Thymus (tissue), 11 donors: ENCODE measurements around the gene CRKL. TPM values are rescaled to one million over a fixed set of nuclear protein-coding genes. Genes with fewer than 3 reads are reported as not detected.
"Not testable (repeated sequence)": the region's sequence is repeated elsewhere in the genome, so short reads cannot be mapped to it uniquely, and the experiment has no call there.

Experiments
- DNase-seq, 9 donors: peaks; one replicate each; pipeline ENCODE4 v3.0.0-alpha.2; 2013; ENCODE audit warnings: low spot score in 9 of 9, low read depth in 6 of 9, missing footprints in 1 of 9
- H3K27ac ChIP-seq, 2 donors: one replicate each; pipeline ENCODE4 v1.5.1; 2013; ENCODE audit warnings: control low read depth in 1 of 2, low read depth in 1 of 2, low read length in 1 of 2, mild to moderate bottlenecking in 1 of 2, moderate library complexity in 1 of 2
- H3K27me3 ChIP-seq, 2 donors: one replicate each; pipeline ENCODE4 v1.5.1; 2013; ENCODE audit warnings: low read length in 1 of 2; ENCODE audit not compliant: control insufficient read depth in 2 of 2, insufficient read depth in 1 of 2
- H3K36me3 ChIP-seq, 2 donors: one replicate each; pipeline ENCODE4 v1.5.1; 2013; ENCODE audit warnings: low read length in 1 of 2, mild to moderate bottlenecking in 1 of 2, moderate library complexity in 1 of 2; ENCODE audit not compliant: control insufficient read depth in 2 of 2, insufficient read depth in 2 of 2
- H3K4me1 ChIP-seq, 2 donors: one replicate each; pipeline ENCODE4 v1.5.1; 2013; ENCODE audit warnings: low read length in 2 of 2; ENCODE audit not compliant: control insufficient read depth in 2 of 2, insufficient read depth in 2 of 2
- H3K4me3 ChIP-seq, 2 donors: one replicate each; pipeline ENCODE4 v1.5.1; 2013; ENCODE audit warnings: low read length in 2 of 2, control low read depth in 1 of 2, mild to moderate bottlenecking in 1 of 2
- H3K9me3 ChIP-seq, 2 donors: one replicate each; pipeline ENCODE4 v1.5.1; 2013; ENCODE audit warnings: low read length in 1 of 2, mild to moderate bottlenecking in 1 of 2; ENCODE audit not compliant: control insufficient read depth in 2 of 2, insufficient read depth in 1 of 2
- WGBS: extraction: QIAGEN DNeasy Blood & Tissue Kit; methylation state at CpG from one replicate; pipeline ENCODE4 v1.1.7; 2013; 5-methylcytosine and 5-hydroxymethylcytosine counted together
- polyA plus RNA-seq: library from polyadenylated mRNA; stranded (reverse); fragments of 200-250 nt; gene quantifications from one replicate; pipeline ENCODE4 v1.2.3, GENCODE V29; 2013
- total RNA-seq: library from RNA; stranded (reverse); fragments of 120-200 nt; gene quantifications from one replicate; pipeline ENCODE4 v1.2.4, GENCODE V29; 2013
- donor health status: healthy.

Gene CRKL
- total and polyA plus RNA-seq, 2 donors, result 21.9 to 30.7 TPM

DNA sequence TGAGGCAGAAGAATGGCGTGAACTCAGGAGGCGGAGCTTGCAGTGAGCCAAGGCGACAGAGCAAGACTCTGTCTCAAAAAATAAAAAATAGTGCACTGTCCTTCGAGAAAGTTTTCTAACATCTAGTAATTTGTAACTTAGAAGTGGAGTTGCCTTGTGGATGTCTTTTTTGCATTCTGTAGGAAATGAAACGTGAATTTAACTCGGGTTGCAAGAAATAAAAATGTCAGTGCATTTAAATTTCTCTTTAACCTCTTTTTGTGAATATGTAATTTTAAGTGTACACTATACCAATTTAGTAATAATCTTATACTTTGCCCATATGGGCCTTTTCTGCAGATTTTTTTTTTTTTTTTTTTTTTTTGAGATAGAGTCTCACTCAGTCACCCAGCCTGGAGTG, 26.2 kb upstream of the CRKL start:
- peaks cover 24 to 26% of the 10 kb centered on the region in 2 donors for H3K36me3 ChIP-seq
- DNase-seq, result no peak
- H3K4me3 ChIP-seq, result no peak overlapping the region
- WGBS, result 98% methylated on average over 6 of the region's 6 CpGs
- no peaks in the 10 kb centered on the region for H3K4me1 ChIP-seq
- H3K27me3 ChIP-seq, result no peaks in the 10 kb centered on the region
- H3K27ac ChIP-seq, result no peak overlapping the region
- H3K9me3 ChIP-seq, result no peaks in the 10 kb centered on the region

DNA sequence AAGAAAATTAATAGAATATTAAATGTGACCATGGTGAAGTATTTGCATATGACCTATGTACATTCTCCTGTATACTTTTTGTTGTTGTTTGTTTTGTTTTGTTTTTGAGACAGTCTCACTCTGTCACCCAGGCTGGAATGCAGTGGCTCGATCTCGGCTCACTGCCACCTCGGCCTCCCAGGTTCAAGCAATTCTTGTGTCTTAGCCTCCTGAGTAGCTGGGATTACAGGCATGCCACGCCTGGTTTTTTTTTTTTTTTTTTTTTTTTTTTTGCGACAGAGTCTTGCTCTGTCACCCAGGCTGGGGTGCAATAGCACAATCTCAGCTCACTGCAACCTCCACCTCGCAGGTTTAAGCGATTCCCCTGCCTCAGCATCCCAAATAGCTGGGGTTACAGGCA, 19.5 kb upstream of the CRKL start:
- not testable (repeated sequence) for DNase-seq, H3K36me3 ChIP-seq, H3K4me1 ChIP-seq, H3K27ac ChIP-seq, H3K4me3 ChIP-seq, H3K9me3 ChIP-seq, H3K27me3 ChIP-seq
- WGBS, result 97% methylated on average over 7 of the region's 7 CpGs

DNA sequence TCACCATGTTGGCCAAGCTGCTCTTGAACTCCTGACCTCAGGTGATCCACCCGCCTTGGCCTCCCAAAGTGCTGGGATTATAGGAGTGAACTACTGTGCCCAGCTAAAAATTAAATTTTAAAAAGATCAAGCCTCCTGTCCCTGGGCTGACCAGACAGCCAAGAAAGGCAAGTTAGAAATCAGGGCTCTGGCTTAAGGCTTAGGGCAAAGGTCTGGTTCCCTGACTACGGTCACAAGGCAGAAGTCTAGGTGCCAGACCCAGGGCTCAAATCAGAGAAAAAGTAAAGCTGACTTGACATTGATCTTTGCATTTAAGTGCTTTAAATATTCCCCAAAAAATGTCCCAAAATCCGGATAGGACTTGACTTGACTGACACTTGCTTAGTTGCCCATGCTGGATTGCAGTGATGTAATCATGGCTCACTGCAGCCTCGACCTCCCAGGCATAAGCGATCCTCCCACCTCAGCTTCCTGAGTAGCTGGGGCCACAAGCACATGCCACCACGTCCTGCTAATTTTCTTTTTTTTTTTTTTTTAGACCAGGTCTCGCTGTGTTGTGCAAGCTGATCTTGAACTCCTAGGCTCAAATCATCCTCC, 17.3 kb upstream of the CRKL start:
- no peak overlapping the region for H3K4me3 ChIP-seq
- H3K4me1 ChIP-seq, result no peaks in the 10 kb centered on the region
- DNase-seq, result no peak
- 71% methylated on average over 7 of the region's 7 CpGs for WGBS
- H3K27ac ChIP-seq, result no peak overlapping the region
- H3K36me3 ChIP-seq, result no peaks in the 10 kb centered on the region
- H3K27me3 ChIP-seq, result no peaks in the 10 kb centered on the region
- no peaks in the 10 kb centered on the region for H3K9me3 ChIP-seq

DNA sequence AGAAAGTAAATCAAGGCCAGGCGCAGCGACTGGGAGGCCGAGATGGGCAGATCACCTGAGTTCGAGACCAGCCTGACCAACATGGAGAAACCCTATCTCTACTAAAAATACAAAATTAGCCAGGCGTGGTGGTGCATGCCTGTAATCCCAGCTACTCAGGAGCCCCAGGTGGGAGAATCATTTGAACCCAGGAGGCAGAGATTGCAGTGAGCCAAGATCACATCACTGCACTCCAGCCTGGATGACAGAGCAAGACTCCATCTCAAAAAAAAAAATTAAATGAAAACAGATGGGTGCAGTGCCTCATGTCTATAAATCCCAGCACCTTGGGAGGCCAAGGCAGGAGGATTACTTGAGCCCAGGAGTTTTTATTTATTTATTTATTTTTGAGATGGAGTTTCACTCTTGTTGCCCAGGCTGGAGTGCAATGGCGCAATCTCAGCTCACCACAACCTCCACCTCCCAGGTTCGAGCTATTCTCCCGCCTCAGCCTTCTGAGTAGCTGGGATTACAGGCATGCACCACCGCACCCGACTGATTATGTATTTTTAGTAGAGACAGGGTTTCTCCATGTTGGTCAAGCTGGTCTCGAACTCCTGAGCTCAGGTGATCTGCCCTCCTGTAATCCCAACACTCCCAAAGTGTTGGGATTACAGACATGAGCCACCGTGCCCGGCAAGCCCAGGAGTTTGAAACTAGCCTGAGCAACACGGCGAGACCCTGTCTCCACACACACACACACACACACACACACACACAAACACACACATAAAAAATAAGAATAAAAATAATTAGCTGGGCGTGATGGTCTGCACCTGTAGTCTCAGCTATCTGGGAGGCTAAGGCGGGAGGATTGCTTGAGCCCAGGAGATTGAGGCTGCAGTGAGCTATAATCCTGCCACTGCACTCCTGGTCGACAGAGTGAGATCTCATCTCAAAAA, 15.8 kb upstream of the CRKL start:
- 96% methylated on average over 18 of the region's 18 CpGs for WGBS
- not testable (repeated sequence) for DNase-seq

DNA sequence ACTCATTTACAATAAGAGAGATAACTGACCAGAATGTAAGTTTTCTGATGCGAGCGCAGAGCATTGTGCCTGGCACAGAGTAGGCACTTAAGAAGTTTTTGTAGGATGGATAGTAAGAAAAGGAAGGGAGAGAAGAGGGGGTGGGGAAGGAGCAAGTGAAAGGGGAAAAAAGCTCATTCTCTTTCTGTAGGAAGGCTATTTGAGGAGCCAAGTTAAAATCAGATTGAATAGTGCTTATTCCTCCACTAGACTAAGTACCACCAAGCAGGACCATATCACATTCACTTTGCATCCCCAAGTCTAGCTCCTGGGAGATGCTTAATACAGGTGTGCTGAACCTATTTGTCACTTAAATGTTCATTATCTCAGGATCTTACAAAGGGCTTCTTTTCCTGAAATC, 14.1 kb upstream of the CRKL start:
- WGBS, result 98% methylated on average over 2 of the region's 2 CpGs

More for the DNA sequence above, 15.8 kb upstream of the CRKL start:
- H3K36me3 ChIP-seq, H3K4me1 ChIP-seq, H3K9me3 ChIP-seq, H3K4me3 ChIP-seq, H3K27ac ChIP-seq, H3K27me3 ChIP-seq: not testable (repeated sequence)

DNA sequence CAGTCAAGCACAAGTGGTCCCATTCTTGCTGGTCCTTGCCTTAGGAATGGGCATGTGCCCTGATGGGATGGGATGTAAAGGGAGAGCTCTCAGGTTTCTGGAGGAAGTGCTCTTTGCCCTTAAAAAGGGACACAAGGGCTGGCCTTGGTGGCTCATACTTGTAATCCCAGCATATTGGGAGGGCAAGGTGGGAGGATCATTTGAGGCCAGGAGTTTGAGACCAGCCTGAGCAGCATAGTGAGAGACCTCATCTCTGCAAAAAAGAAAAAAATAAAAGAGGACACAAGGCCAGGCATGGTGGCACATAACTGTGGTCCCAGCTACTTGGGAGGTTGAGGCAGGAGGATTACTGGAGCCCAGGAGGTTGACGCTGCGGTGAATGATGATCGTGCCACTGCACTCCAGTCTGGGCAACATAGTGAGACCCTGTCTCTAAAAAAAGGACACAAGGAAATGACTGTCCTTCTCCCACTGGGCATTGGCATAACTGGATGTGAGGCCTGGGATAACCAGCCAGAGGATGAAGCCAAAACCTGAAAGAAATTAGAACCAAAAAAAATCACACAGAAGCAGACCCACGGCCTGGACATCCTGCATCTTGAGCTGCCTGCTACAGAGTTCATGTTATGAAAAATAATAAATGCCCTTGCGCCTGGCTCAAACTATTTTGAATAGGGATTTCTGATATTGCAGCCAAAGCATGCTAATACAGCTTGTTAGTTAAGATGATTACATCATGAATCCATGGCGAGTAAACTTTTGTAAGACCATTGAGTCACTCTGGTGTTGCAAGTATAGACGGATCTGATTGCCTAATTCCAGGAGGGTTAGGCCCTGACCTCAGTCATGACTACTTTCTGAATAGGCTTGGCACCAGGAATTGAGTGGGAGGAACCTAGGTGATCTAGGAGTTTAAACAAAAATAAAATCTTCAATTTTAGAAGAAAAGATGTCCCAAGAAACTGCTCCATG, 12.9 kb upstream of the CRKL start:
- Histone ChIP-seq H3K4me3 (no peak overlapping the region), H3K36me3 (no peaks in the 10 kb centered on the region), H3K27me3 (no peaks in the 10 kb centered on the region), H3K27ac (no peak overlapping the region), H3K4me1 (no peaks in the 10 kb centered on the region), H3K9me3 (no peaks in the 10 kb centered on the region)
- WGBS, result 95% methylated on average over 7 of the region's 7 CpGs
- no peak for DNase-seq

More for the DNA sequence above, 14.1 kb upstream of the CRKL start:
- H3K4me3 ChIP-seq, result no peak overlapping the region
- no peaks in the 10 kb centered on the region for H3K4me1 ChIP-seq
- no peak overlapping the region for H3K27ac ChIP-seq
- H3K36me3 ChIP-seq, result no peaks in the 10 kb centered on the region
- H3K9me3 ChIP-seq, result no peaks in the 10 kb centered on the region
- DNase-seq, result no peak
- H3K27me3 ChIP-seq, result no peaks in the 10 kb centered on the region

DNA sequence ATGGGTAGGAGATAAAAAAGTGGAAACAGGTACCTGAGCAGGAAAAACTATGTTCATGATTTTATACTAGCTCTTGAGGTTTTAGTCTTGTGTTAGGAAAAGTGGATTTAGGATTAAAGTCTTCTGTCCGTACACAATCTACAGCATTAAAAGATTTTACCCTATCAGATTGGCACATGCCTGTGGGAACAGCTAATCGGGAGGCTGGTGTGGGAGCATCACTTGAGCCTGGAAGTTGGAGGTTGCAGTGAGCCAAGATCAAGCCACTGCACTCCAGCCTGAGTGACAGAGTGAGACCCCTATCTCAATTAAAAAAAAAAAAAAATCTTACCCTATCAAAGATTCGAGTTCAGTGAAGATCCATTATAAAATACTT, 12.2 kb upstream of the CRKL start:
- 93% methylated on average over 3 of the region's 3 CpGs for WGBS
- H3K27ac ChIP-seq, result no peak overlapping the region

DNA sequence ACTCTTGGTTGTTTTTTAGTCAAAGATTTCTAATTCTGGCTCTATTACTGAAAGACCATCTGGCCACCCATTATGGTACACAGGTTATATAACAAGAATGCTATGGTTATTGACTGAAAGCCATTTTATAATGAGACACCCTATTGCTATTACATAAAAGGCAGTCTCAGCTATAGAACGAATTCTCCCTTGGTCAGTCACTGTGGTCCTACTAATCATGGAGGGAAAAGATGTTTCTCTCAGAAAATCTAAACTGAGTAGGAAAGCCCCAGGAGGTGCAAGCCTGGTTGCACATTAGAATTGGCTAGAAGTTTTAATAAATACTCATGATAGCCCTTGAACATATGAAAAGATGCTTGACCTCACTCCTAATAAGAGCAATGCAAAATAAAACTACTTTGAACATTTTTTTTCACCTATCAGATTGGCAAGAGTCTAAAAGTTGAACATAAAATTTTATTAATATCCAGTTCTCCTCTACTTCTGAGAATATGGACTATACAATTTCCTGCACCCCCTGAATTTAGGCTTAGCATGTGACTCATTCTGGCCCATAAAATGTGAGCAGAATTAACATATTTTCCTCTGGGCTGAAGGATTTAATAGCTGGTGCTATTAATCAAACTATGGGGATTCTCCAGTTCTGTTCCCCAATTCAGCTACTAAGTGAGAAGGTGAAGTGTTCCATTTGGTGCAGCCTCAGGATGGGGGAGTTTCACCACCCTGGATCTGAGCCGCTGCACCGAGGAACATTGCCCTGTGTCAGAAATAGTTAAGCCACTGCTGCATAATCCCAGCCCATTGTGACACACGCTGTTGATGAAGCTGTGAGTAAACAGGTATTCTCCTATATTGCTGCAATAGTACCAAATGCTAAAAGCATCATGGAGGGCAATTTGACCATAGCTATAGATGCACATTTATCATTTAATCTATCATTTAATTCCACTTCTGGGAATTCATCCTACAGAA, 11.5 kb upstream of the CRKL start:
- Histone ChIP-seq H3K4me3 (no peak overlapping the region), H3K4me1 (no peaks in the 10 kb centered on the region), H3K27me3 (no peaks in the 10 kb centered on the region), H3K27ac (no peak overlapping the region), H3K9me3 (no peaks in the 10 kb centered on the region), H3K36me3 (no peaks in the 10 kb centered on the region)
- 94% methylated on average over 4 of the region's 4 CpGs for WGBS
- no peak for DNase-seq

More for the DNA sequence above, 12.2 kb upstream of the CRKL start:
- no peaks in the 10 kb centered on the region for H3K27me3 ChIP-seq
- no peaks in the 10 kb centered on the region for H3K36me3 ChIP-seq
- H3K9me3 ChIP-seq, result no peaks in the 10 kb centered on the region
- H3K4me3 ChIP-seq, result no peak overlapping the region
- no peak for DNase-seq
- H3K4me1 ChIP-seq, result no peaks in the 10 kb centered on the region
